Fibroblast of skin of back (primary cell): Measurements from ENCODE around the gene OTOG.

Source experiments
- DNase-seq: peaks from one replicate; pipeline ENCODE4 v3.0.0-alpha.2; 2013

Gene OTOG

GRCh38 chr11:17591293-17591692, 44.2 kb downstream of the OTOG start:
- no peak for DNase-seq

GRCh38 chr11:17593466-17594245, 46.6 kb downstream of the OTOG start:
- no peak for DNase-seq

GRCh38 chr11:17594686-17595192, 47.7 kb downstream of the OTOG start:
- DNase-seq: no peak

- DNase-seq: no peak
Measured at GRCh38 chr11:17595526-17596309, 48.7 kb downstream of the OTOG start.

GRCh38 chr11:17596310-17596669, 49.2 kb downstream of the OTOG start:
- no peak for DNase-seq

GRCh38 chr11:17596711-17597110, 49.7 kb downstream of the OTOG start:
- DNase-seq: no peak

GRCh38 chr11:17597770-17598169, 50.7 kb downstream of the OTOG start:
- no peak for DNase-seq

- DNase-seq: peak; percentile 48
Measured at GRCh38 chr11:17598700-17599459, 51.8 kb downstream of the OTOG start.

- DNase-seq: no peak
Measured at GRCh38 chr11:17599460-17599925, 52.4 kb downstream of the OTOG start.

GRCh38 chr11:17600316-17601255, 53.5 kb downstream of the OTOG start:
- no peak for DNase-seq

GRCh38 chr11:17601256-17601671, 54.2 kb downstream of the OTOG start:
- no peak for DNase-seq

GRCh38 chr11:17601676-17602075, 54.6 kb downstream of the OTOG start:
- DNase-seq: no peak

GRCh38 chr11:17602105-17603001, 55.3 kb downstream of the OTOG start:
- DNase-seq: no peak

- DNase-seq: no peak
Measured at GRCh38 chr11:17603056-17603825, 56.2 kb downstream of the OTOG start.

GRCh38 chr11:17604201-17604914, 57.3 kb downstream of the OTOG start:
- DNase-seq: no peak

GRCh38 chr11:17604915-17605233, 57.8 kb downstream of the OTOG start:
- no peak for DNase-seq

GRCh38 chr11:17605651-17606122, 58.6 kb downstream of the OTOG start:
- no peak for DNase-seq

- DNase-seq: no peak
Measured at GRCh38 chr11:17606233-17607082, 59.4 kb downstream of the OTOG start.
